WTC11 (cell line): ENCODE results near the gene TRIOBP. TPM values are rescaled to one million over a fixed set of nuclear protein-coding genes. Genes with fewer than 3 reads are reported as not detected.
A peak's percentile ranks its signal among the peaks of the same experiment; 100 is the strongest.

ENCODE experiments used
- ATAC-seq: fragments of 200-7000 bp; cut with Tn5 transposase; 2 replicates; pipeline ENCODE4 v1.10.0; 2021; ENCODE audit warnings: mild to moderate bottlenecking, moderate library complexity
- CTCF ChIA-PET: fragments of 300-600 bp; sonication (Branson Sonifier 250); formaldehyde crosslinking; loops from one replicate; lab custom pipeline; 2021; ENCODE audit warnings: antibody characterized with exemption; lab: Charles Lee
- POLR2A ChIA-PET: fragments of 350-600 bp; sonication (Branson Sonifier 250); formaldehyde crosslinking; loops from one replicate; lab custom pipeline; 2021; ENCODE audit warnings: antibody characterized with exemption; lab: Charles Lee
- DNase-seq: peaks from one replicate; pipeline ENCODE4 v3.0.0; 2021; ENCODE audit warnings: low spot score
- H3K27ac Mint-ChIP-seq: 2 replicates; pipeline ENCODE4 v1.8.0; 2021; ENCODE audit warnings: mixed read lengths
- H3K27me3 Mint-ChIP-seq: 2 replicates; pipeline ENCODE4 v1.8.0; 2021; ENCODE audit warnings: low read depth, mild to moderate bottlenecking, moderate library complexity, mixed read lengths
- H3K36me3 Mint-ChIP-seq: 2 replicates; pipeline ENCODE4 v1.8.0; 2021; ENCODE audit warnings: mixed read lengths
- H3K4me1 Mint-ChIP-seq: 2 replicates; pipeline ENCODE4 v1.8.0; 2022; ENCODE audit warnings: mixed read lengths
- H3K4me3 Mint-ChIP-seq: 2 replicates; pipeline ENCODE4 v1.8.0; 2021; ENCODE audit warnings: mild to moderate bottlenecking, moderate library complexity, mixed read lengths
- H3K9me3 Mint-ChIP-seq: 2 replicates; pipeline ENCODE4 v1.8.0; 2021; ENCODE audit warnings: mixed read lengths
- CREB1 ChIP-seq: sonication (generic); formaldehyde crosslinking; IDR thresholded peaks from 2 replicates; pipeline ENCODE4 v1.8.0; 2023; ENCODE audit warnings: mild to moderate bottlenecking, missing genetic modification reagents
- CREM ChIP-seq: sonication (generic); formaldehyde crosslinking; IDR thresholded peaks from 2 replicates; pipeline ENCODE4 v1.8.1; 2022; ENCODE audit warnings: mild to moderate bottlenecking, missing genetic modification reagents, moderate library complexity
- FOXK1 ChIP-seq: sonication (generic); formaldehyde crosslinking; IDR thresholded peaks from 2 replicates; pipeline ENCODE4 v1.8.0; 2022; ENCODE audit warnings: mild to moderate bottlenecking, moderate library complexity, missing genetic modification reagents
- HMGA2 ChIP-seq: fragments of 250-450 bp; sonication (Bioruptor Pico); IDR thresholded peaks from 2 replicates; pipeline ENCODE4 v1.4.0; 2021; ENCODE audit warnings: mild to moderate bottlenecking, moderate library complexity
- NFE2L1 ChIP-seq: sonication (generic); formaldehyde crosslinking; IDR thresholded peaks from 2 replicates; pipeline ENCODE4 v1.8.1; 2023; ENCODE audit warnings: missing genetic modification reagents
- OVOL2 ChIP-seq: fragments of 250-450 bp; sonication (Bioruptor Pico); IDR thresholded peaks from 2 replicates; pipeline ENCODE4 v1.9.0; 2021; ENCODE audit warnings: mild to moderate bottlenecking, borderline replicate concordance
- RELA ChIP-seq: sonication (generic); formaldehyde crosslinking; IDR thresholded peaks from 2 replicates; pipeline ENCODE4 v1.8.1; 2022; ENCODE audit warnings: missing genetic modification reagents, mild to moderate bottlenecking, borderline replicate concordance
- RORB ChIP-seq: fragments of 250-450 bp; sonication (Bioruptor Pico); IDR thresholded peaks from 2 replicates; pipeline ENCODE4 v1.9.0; 2021; ENCODE audit warnings: mild to moderate bottlenecking
- SP1 ChIP-seq: sonication (generic); formaldehyde crosslinking; conservative IDR thresholded peaks from 2 replicates; pipeline ENCODE4 v1.8.1; 2022; ENCODE audit warnings: missing genetic modification reagents
- ZNF121 ChIP-seq: sonication (generic); formaldehyde crosslinking; IDR thresholded peaks from 2 replicates; pipeline ENCODE4 v1.8.0; 2023; ENCODE audit warnings: missing genetic modification reagents
- ZNF396 ChIP-seq: fragments of 250-450 bp; sonication (Bioruptor Pico); IDR thresholded peaks from 2 replicates; pipeline ENCODE4 v1.8.0; 2021; ENCODE audit warnings: mild to moderate bottlenecking, moderate library complexity, borderline replicate concordance
- ZNF423 ChIP-seq: fragments of 250-450 bp; sonication (Bioruptor Pico); IDR thresholded peaks from 2 replicates; pipeline ENCODE4 v2.1.2; 2022; ENCODE audit warnings: mild to moderate bottlenecking, moderate library complexity
- total RNA-seq: library from RNA; stranded (reverse); gene quantifications from 3 replicates; pipeline ENCODE4 v1.2.3, GENCODE V29; 2021
- TF ChIP-seq, protein P1 (sequence below): sonication (generic); formaldehyde crosslinking; IDR thresholded peaks from 2 replicates; pipeline ENCODE4 v1.8.1; 2023; ENCODE audit warnings: mild to moderate bottlenecking, missing genetic modification reagents
- TF ChIP-seq, protein P2 (sequence below): sonication (generic); formaldehyde crosslinking; IDR thresholded peaks from 2 replicates; pipeline ENCODE4 v1.8.1; 2023; ENCODE audit warnings: mild to moderate bottlenecking, missing genetic modification reagents
- TF ChIP-seq, protein P3 (sequence below): fragments of 250-450 bp; sonication (Bioruptor Pico); conservative IDR thresholded peaks from 2 replicates; pipeline ENCODE4 v1.9.0; 2021; ENCODE audit warnings: mild to moderate bottlenecking
- TF ChIP-seq, protein P4 (sequence below): sonication (generic); formaldehyde crosslinking; IDR thresholded peaks from 2 replicates; pipeline ENCODE4 v1.8.1; 2023; ENCODE audit warnings: mild to moderate bottlenecking, missing genetic modification reagents, moderate library complexity
- TF ChIP-seq, protein P5 (sequence below): sonication (generic); formaldehyde crosslinking; IDR thresholded peaks from 2 replicates; pipeline ENCODE4 v1.8.0; 2022; ENCODE audit warnings: mild to moderate bottlenecking, missing genetic modification reagents
- TF ChIP-seq, protein P6 (sequence below): fragments of 200-600 bp; IDR thresholded peaks from 2 replicates; pipeline ENCODE4 v1.8.0; 2022; ENCODE audit warnings: antibody characterized with exemption

The TRIOBP gene
- total RNA-seq, 1 experiment from 2014 or later: 54.0 TPM

DNA sequence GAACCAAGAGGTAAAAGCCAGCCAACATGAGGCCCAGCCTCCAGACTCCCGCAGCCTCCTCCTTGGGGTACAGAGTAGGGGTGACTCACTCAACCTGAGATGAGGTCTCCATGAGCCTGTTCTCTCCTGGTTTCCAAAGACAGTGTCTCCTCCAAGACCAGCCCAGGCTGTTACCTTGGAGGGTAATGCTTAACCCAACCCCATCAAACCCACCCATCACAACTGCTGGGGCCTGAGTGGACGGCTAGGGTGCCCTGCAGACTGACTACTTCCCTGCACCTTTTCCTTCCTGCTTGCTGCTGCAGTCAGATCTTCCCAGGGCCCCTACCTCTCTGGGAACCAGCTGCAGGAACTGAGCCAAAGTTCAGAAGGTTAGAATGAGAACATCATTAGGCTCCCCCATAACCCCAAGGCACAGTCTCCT, 15.8 kb upstream of the TRIOBP start (continued):
- TF ChIP-seq, protein P1, sequence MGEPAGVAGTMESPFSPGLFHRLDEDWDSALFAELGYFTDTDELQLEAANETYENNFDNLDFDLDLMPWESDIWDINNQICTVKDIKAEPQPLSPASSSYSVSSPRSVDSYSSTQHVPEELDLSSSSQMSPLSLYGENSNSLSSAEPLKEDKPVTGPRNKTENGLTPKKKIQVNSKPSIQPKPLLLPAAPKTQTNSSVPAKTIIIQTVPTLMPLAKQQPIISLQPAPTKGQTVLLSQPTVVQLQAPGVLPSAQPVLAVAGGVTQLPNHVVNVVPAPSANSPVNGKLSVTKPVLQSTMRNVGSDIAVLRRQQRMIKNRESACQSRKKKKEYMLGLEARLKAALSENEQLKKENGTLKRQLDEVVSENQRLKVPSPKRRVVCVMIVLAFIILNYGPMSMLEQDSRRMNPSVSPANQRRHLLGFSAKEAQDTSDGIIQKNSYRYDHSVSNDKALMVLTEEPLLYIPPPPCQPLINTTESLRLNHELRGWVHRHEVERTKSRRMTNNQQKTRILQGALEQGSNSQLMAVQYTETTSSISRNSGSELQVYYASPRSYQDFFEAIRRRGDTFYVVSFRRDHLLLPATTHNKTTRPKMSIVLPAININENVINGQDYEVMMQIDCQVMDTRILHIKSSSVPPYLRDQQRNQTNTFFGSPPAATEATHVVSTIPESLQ (CRISPR knock-in tag): no peak
- TF ChIP-seq, protein P2, sequence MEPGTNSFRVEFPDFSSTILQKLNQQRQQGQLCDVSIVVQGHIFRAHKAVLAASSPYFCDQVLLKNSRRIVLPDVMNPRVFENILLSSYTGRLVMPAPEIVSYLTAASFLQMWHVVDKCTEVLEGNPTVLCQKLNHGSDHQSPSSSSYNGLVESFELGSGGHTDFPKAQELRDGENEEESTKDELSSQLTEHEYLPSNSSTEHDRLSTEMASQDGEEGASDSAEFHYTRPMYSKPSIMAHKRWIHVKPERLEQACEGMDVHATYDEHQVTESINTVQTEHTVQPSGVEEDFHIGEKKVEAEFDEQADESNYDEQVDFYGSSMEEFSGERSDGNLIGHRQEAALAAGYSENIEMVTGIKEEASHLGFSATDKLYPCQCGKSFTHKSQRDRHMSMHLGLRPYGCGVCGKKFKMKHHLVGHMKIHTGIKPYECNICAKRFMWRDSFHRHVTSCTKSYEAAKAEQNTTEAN (CRISPR knock-in tag): no peak
- TF ChIP-seq, all 79 proteins: peak for 0

DNA sequence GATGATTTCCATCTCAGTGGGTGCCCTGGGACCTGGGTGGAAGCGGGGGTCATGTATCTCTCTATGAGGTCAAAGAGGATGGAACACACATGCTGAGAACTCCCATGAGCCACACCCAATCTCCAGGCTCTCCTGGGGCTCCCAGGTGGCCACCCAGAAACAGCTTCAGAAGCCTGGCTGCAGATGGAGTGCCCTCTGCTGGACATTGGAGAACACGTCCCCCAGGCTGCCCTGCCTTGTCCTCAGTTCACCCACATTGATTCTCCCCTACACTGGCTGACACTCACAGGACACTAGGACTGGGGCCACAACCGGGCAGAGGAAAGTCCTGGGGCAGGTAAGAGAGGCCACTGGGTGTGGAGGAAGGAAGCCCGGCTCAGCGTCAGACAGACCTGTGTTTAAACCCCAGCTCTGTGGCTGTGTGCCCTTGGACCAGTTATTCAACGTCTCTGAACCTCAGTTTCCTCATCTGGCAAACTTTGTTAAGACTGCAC, 15.2 kb upstream of the TRIOBP start:
- ATAC-seq: peak; percentile 54
- no peaks in the 10 kb centered on the region for H3K36me3 Mint-ChIP-seq
- POLR2A ChIA-PET: interaction anchor here (0.5 to 1.4 kb wide), 3 partner anchors 12 to 23 kb away, joined by 3 to 7 read pairs (median 3); partner anchors contain the start of gene PDXP
- peaks cover 8% of the 10 kb centered on the region for H3K27me3 Mint-ChIP-seq
- no peaks in the 10 kb centered on the region for H3K9me3 Mint-ChIP-seq
- H3K27ac Mint-ChIP-seq: no peak overlapping the region
- H3K4me3 Mint-ChIP-seq: no peak overlapping the region
- DNase-seq: peak; percentile 84
- CTCF ChIA-PET: interaction anchor here (0.5 to 4.0 kb wide), 22 partner anchors 8 to 609 kb away, joined by 3 to 85 read pairs (median 6); partner anchors contain the start of genes ANKRD54, GCAT, GGA1 and PDXP
- TF ChIP-seq OVOL2 (CRISPR knock-in tag) (no peak), CREB1 (CRISPR knock-in tag) (no peak), RORB (CRISPR knock-in tag) (no peak), ZNF423 (CRISPR knock-in tag) (peak; percentile 75), SP1 (CRISPR knock-in tag) (no peak), HMGA2 (CRISPR knock-in tag) (no peak), ZNF396 (no peak), NFE2L1 (CRISPR knock-in tag) (no peak), FOXK1 (CRISPR knock-in tag) (0 out of 2 replicates have a peak, but pooled peaks have one; percentile 18), CREM (CRISPR knock-in tag) (no peak), ZNF121 (peak; percentile 34), RELA (CRISPR knock-in tag) (no peak)
- TF ChIP-seq, protein P3, sequence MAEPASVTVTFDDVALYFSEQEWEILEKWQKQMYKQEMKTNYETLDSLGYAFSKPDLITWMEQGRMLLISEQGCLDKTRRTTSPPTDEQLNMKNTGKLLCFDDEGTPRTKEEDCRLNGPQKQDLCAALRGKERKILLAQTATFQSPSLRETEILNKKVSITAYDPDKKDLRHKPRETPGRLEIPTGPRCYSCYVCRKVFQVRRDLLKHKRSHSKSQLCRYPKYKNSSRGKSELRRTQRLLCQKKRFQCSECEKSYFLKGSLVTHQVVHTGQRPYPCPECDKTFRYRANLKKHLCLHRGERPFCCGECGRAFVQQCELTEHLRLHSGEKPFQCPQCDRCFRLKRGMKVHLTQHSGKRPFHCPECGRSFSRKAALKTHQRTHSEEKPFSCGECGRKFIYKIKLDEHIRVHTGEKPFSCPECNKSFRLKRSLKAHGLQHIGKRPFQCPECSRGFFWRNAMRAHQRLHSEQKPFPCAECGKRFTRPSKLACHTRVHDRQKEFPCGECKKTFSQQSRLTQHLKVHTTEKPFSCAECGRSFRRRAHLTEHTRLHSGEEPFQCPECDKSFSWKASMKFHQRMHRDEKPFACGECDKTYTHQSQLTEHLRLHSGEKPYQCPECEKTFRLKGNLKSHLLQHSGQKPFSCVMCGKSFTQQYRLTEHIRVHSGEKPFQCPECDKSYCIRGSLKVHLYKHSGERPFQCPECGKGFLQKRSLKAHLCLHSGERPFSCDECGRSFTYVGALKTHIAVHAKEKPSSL (CRISPR knock-in tag): no peak
- TF ChIP-seq, protein P4, sequence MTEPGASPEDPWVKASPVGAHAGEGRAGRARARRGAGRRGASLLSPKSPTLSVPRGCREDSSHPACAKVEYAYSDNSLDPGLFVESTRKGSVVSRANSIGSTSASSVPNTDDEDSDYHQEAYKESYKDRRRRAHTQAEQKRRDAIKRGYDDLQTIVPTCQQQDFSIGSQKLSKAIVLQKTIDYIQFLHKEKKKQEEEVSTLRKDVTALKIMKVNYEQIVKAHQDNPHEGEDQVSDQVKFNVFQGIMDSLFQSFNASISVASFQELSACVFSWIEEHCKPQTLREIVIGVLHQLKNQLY (CRISPR knock-in tag): no peak
- TF ChIP-seq, protein P5, sequence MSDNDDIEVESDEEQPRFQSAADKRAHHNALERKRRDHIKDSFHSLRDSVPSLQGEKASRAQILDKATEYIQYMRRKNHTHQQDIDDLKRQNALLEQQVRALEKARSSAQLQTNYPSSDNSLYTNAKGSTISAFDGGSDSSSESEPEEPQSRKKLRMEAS: 0 out of 2 replicates have a peak, but pooled peaks have one; percentile 43
- TF ChIP-seq, protein P6, sequence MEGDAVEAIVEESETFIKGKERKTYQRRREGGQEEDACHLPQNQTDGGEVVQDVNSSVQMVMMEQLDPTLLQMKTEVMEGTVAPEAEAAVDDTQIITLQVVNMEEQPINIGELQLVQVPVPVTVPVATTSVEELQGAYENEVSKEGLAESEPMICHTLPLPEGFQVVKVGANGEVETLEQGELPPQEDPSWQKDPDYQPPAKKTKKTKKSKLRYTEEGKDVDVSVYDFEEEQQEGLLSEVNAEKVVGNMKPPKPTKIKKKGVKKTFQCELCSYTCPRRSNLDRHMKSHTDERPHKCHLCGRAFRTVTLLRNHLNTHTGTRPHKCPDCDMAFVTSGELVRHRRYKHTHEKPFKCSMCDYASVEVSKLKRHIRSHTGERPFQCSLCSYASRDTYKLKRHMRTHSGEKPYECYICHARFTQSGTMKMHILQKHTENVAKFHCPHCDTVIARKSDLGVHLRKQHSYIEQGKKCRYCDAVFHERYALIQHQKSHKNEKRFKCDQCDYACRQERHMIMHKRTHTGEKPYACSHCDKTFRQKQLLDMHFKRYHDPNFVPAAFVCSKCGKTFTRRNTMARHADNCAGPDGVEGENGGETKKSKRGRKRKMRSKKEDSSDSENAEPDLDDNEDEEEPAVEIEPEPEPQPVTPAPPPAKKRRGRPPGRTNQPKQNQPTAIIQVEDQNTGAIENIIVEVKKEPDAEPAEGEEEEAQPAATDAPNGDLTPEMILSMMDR: peak; percentile 68
- H3K4me1 Mint-ChIP-seq: peaks cover 8% of the 10 kb centered on the region
